H1 (cell line): ENCODE results near the gene ARMH3. TPM values are rescaled to one million over a fixed set of nuclear protein-coding genes. Genes with fewer than 3 reads are reported as not detected.

Experiments used
- CTCF ChIA-PET: fragments of 300-600 bp; sonication (Branson Sonifier 250); formaldehyde crosslinking; loops from one replicate; lab custom pipeline; 2021; ENCODE audit not compliant: partially characterized antibody; lab: Charles Lee
- POLR2A ChIA-PET: fragments of 300-600 bp; sonication (Branson Sonifier 250); formaldehyde crosslinking; loops from one replicate; lab custom pipeline; 2021; ENCODE audit warnings: inconsistent platforms; ENCODE audit not compliant: partially characterized antibody; lab: Charles Lee
- DNase-seq, 2 experiments: peaks; one replicate each; pipeline versions ENCODE4 v3.0.0 to v3.0.0-alpha.2; 2010 to 2022; ENCODE audit warnings: low spot score in 2 of 2, low read depth in 1 of 2, mixed read lengths in 1 of 2
- FAIRE-seq: peaks from 2 replicates; lab custom pipeline; 2011; peaks lifted over from hg19 to GRCh38; lab: Jason Lieb, UNC
- H2AFZ ChIP-seq: 2 replicates; pipeline ENCODE4 v1.8.1; 2012; ENCODE audit warnings: low read length, inconsistent platforms
- H2AK5ac ChIP-seq: 2 replicates; pipeline ENCODE4 v1.6.1; 2013; ENCODE audit warnings: low read depth, low read length
- H2BK120ac ChIP-seq: replicated peaks from 2 replicates; pipeline ENCODE3; 2013; ENCODE audit warnings: low read depth, low read length, inconsistent platforms
- H2BK12ac ChIP-seq: 2 replicates; pipeline ENCODE4 v1.6.1; 2013; ENCODE audit warnings: low read depth, low read length
- H2BK15ac ChIP-seq: 2 replicates; pipeline ENCODE4 v1.6.1; 2013; ENCODE audit warnings: low read length
- H2BK20ac ChIP-seq: 2 replicates; pipeline ENCODE4 v1.6.1; 2013; ENCODE audit warnings: low read length
- H2BK5ac ChIP-seq: 2 replicates; pipeline ENCODE4 v1.6.1; 2013; ENCODE audit warnings: low read depth, low read length
- H3K14ac ChIP-seq: 2 replicates; pipeline ENCODE4 v1.6.1; 2013; ENCODE audit warnings: inconsistent platforms; ENCODE audit not compliant: insufficient read length
- H3K18ac ChIP-seq: 2 replicates; pipeline ENCODE4 v1.6.1; 2013; ENCODE audit warnings: low read length; ENCODE audit errors: extremely low read depth
- H3K23ac ChIP-seq: 2 replicates; pipeline ENCODE4 v1.6.1; 2013; ENCODE audit warnings: inconsistent platforms; ENCODE audit not compliant: insufficient read length
- H3K23me2 ChIP-seq: 2 replicates; pipeline ENCODE4 v1.6.1; 2013; ENCODE audit warnings: low read depth, low read length
- H3K27ac ChIP-seq: 2 replicates; pipeline ENCODE4 v1.6.1; 2011; ENCODE audit warnings: low read depth, low read length, inconsistent platforms
- H3K27me3 ChIP-seq, 4 experiments: replicated peaks in 1 of 4; 1 replicate in 1 of 4; 2 replicates in 3 of 4; pipeline versions ENCODE4 v1.6.1 to v1.8.1; 2011 to 2013; ENCODE audit warnings: low read length in 3 of 4, mild to moderate bottlenecking in 3 of 4, inconsistent platforms in 2 of 4, mixed read lengths in 2 of 4, moderate library complexity in 1 of 4; ENCODE audit not compliant: control insufficient read depth in 3 of 4, insufficient read depth in 3 of 4; ENCODE audit errors: extremely low read depth in 1 of 4
- H3K36me3 ChIP-seq, 4 experiments: 2 replicates each; pipeline versions ENCODE4 v1.6.1 to v1.8.1; 2011 to 2013; ENCODE audit warnings: mild to moderate bottlenecking in 4 of 4, low read length in 3 of 4, moderate library complexity in 2 of 4, control low read depth in 1 of 4, inconsistent platforms in 1 of 4; ENCODE audit not compliant: insufficient read depth in 4 of 4, control insufficient read depth in 2 of 4
- H3K4ac ChIP-seq: replicated peaks from 2 replicates; pipeline ENCODE3; 2013; ENCODE audit warnings: low read length, low read depth, mixed read lengths, inconsistent platforms; ENCODE audit not compliant: insufficient read length
- H3K4me1 ChIP-seq, 4 experiments: replicated peaks in 1 of 4; 1 replicate in 1 of 4; 2 replicates in 3 of 4; pipeline versions ENCODE4 v1.6.1 to v1.8.1; 2011 to 2013; ENCODE audit warnings: low read length in 3 of 4, inconsistent platforms in 2 of 4, mixed read lengths in 1 of 4; ENCODE audit not compliant: insufficient read depth in 4 of 4, control insufficient read depth in 3 of 4
- H3K4me2 ChIP-seq, 2 experiments: 2 replicates each; pipeline versions ENCODE4 v1.6.1 to v1.8.1; 2011 to 2013; ENCODE audit warnings: low read depth in 2 of 2, low read length in 2 of 2, control low read depth in 1 of 2, inconsistent platforms in 1 of 2, mild to moderate bottlenecking in 1 of 2; ENCODE audit not compliant: insufficient read depth in 1 of 2
- H3K4me3 ChIP-seq, 4 experiments: fragments of 200-600, 300-600 bp in 1 of 4; sonication (generic), shearing (Covaris generic), sonication (Bioruptor Twin) in 1 of 4; 2 replicates each; pipeline versions ENCODE4 v1.5.1 to v1.8.1; 2011 to 2016; ENCODE audit warnings: low read length in 4 of 4, low read depth in 3 of 4, control low read depth in 2 of 4, inconsistent platforms in 2 of 4, mild to moderate bottlenecking in 2 of 4, mixed read lengths in 1 of 4, moderate library complexity in 1 of 4; ENCODE audit not compliant: insufficient read depth in 2 of 4; ENCODE audit errors: extremely low read depth in 1 of 4
- H3K56ac ChIP-seq: replicated peaks from 2 replicates; pipeline ENCODE3; 2013; ENCODE audit warnings: low read depth, mild to moderate bottlenecking, mixed read lengths, low read length, inconsistent platforms; ENCODE audit not compliant: insufficient read length
- H3K79me1 ChIP-seq: 2 replicates; pipeline ENCODE4 v1.6.1; 2013; ENCODE audit warnings: low read depth, low read length, control low read depth
- H3K79me2 ChIP-seq, 2 experiments: 2 replicates each; pipeline versions ENCODE4 v1.6.1 to v1.8.1; 2012 to 2013; ENCODE audit warnings: low read length in 2 of 2, mild to moderate bottlenecking in 2 of 2, inconsistent platforms in 1 of 2; ENCODE audit not compliant: insufficient read depth in 2 of 2, control insufficient read depth in 1 of 2
- H3K9ac ChIP-seq, 4 experiments: replicated peaks in 1 of 4; 1 replicate in 1 of 4; 2 replicates in 3 of 4; pipeline versions ENCODE4 v1.6.1 to v1.8.1; 2011 to 2013; ENCODE audit warnings: low read depth in 3 of 4, low read length in 3 of 4, control low read depth in 2 of 4, mild to moderate bottlenecking in 2 of 4, moderate library complexity in 2 of 4, inconsistent platforms in 1 of 4; ENCODE audit errors: extremely low read depth in 1 of 4
- H3K9me3 ChIP-seq, 2 experiments: 2 replicates each; pipeline versions ENCODE4 v1.6.1 to v1.8.1; 2012 to 2013; ENCODE audit warnings: mild to moderate bottlenecking in 2 of 2, moderate library complexity in 2 of 2, control low read depth in 1 of 2, inconsistent platforms in 1 of 2, low read depth in 1 of 2, low read length in 1 of 2, mixed read lengths in 1 of 2; ENCODE audit not compliant: insufficient read depth in 2 of 2
- H4K20me1 ChIP-seq, 2 experiments: replicated peaks in 1 of 2; 2 replicates each; pipeline versions ENCODE3 to v1.8.1; 2011 to 2013; ENCODE audit warnings: inconsistent platforms in 2 of 2, low read length in 2 of 2, mild to moderate bottlenecking in 1 of 2; ENCODE audit not compliant: insufficient read depth in 2 of 2, control insufficient read depth in 1 of 2
- H4K5ac ChIP-seq: 2 replicates; pipeline ENCODE4 v1.6.1; 2013; ENCODE audit warnings: low read length, low read depth, mixed read lengths, inconsistent platforms; ENCODE audit not compliant: insufficient read length
- H4K8ac ChIP-seq: 2 replicates; pipeline ENCODE4 v1.8.0; 2013; ENCODE audit warnings: mild to moderate bottlenecking, moderate library complexity, low read length, inconsistent platforms; ENCODE audit not compliant: insufficient read depth; ENCODE audit errors: extremely low read depth
- H4K91ac ChIP-seq: replicated peaks from 2 replicates; pipeline ENCODE3; 2013; ENCODE audit warnings: low read length, mixed read lengths, inconsistent platforms; ENCODE audit not compliant: insufficient read length
- MAFK ChIP-seq: IDR thresholded peaks from 2 replicates; pipeline ENCODE4 v1.6.1; 2012; ENCODE audit warnings: low read depth, mild to moderate bottlenecking, improper control_type of control experiment, low read length
- SIX5 ChIP-seq: IDR thresholded peaks from 2 replicates; pipeline ENCODE4 v1.6.1; 2011; ENCODE audit warnings: mild to moderate bottlenecking, low read depth, low read length
- SUZ12 ChIP-seq: fragments of 200-600 bp; sonication (generic); IDR thresholded peaks from 2 replicates; pipeline ENCODE4 v1.6.1; 2012; ENCODE audit warnings: mild to moderate bottlenecking, inconsistent platforms, low read length, moderate library complexity, mixed read lengths
- WGBS, 2 experiments: shearing (Covaris generic) in 1 of 2; methylation state at CpG; one replicate each; pipeline versions ENCODE4 v1.1.6 to v1.1.7; 2013 to 2015; ENCODE audit warnings: low lambda C conversion rate in 2 of 2, mixed read lengths in 2 of 2, inconsistent platforms in 1 of 2, low coverage in 1 of 2, missing lambda C conversion rate in 1 of 2; ENCODE audit not compliant: insufficient replicate concordance in 2 of 2, insufficient coverage in 1 of 2, insufficient read length in 1 of 2; ENCODE audit errors: extremely low coverage in 1 of 2, missing lambda C conversion rate in 1 of 2; 5-methylcytosine and 5-hydroxymethylcytosine counted together
- polyA plus RNA-seq, 7 experiments: library from polyadenylated mRNA; depleted of rRNA in 3 of 7; stranded (reverse) in 5 of 7; unstranded in 2 of 7; fragments of >200 nt in 5 of 7; fragments of 200-250 nt in 2 of 7; gene quantifications; 1 replicate in 5 of 7; 2 replicates in 1 of 7; 4 replicates in 1 of 7; pipeline versions ENCODE4 v1.2.1 to v1.2.3, GENCODE V29; 2011 to 2013; ENCODE audit warnings: missing spikeins in 2 of 7, mixed read lengths in 2 of 7
- total RNA-seq: library from RNA; stranded (reverse); fragmentation: NEBNext Ultra II Directional; extraction: Animal tissue kit (Norgen Biotek cat#: 25700); gene quantifications from 2 replicates; pipeline ENCODE4 v1.2.1, GENCODE V29; 2021
- TF ChIP-seq, protein P1 (sequence below): IDR thresholded peaks from 2 replicates; pipeline ENCODE4 v1.6.1; 2012; ENCODE audit warnings: low read length, inconsistent platforms

Gene ARMH3
- total and polyA plus RNA-seq, 2 of the 8 experiments (the other 6 are each of a cell fraction or from before 2014, with no cell fraction given) = 11.6 to 18.3 TPM

DNA sequence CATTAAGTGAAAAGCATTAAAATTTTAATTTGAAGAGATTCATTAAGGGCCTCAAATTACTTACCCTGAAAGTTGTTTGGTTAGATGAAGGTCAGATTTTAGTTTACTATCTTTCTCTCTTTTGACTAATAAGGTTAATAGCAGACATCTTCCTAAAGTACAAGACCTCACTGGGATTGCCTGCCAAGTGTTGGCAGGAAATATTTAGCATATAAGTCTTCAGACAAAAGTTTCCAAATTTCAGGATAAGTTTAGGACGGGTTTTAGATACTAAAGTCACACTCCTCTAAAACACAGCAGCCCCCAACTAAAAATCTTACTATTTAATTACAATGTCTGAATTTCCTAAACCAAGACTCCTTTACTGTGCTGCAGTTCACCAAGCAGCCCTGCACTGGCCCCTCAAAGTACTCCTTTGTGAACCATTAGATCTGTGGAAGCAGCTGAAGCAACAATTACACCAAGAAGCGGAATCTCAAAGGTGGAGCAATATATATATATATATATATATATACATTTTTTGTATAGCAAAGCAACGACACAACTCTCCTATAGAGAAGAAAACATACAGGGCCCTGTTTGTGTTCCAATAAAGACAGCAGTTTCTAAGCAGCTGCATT is 121.2 kb downstream of the ARMH3 start:
- Histone ChIP-seq H4K5ac (no peak overlapping the region), H2BK120ac (no peak overlapping the region), H3K18ac (no peak overlapping the region), H2BK5ac (no peak overlapping the region), H3K4ac (no peak overlapping the region), H3K27ac (no peak overlapping the region), H3K4me1 (peaks cover 0 to 3% (median 0%) of the 10 kb centered on the region in 4 experiments; a peak in 2 of 7 replicates), H3K14ac (no peak overlapping the region), H3K56ac (no peak overlapping the region), H3K23me2 (no peaks in the 10 kb centered on the region), H3K4me3 (no peak overlapping the region), H2BK15ac (no peak overlapping the region), H2BK20ac (no peak overlapping the region), H4K8ac (no peak overlapping the region), H3K4me2 (no peak overlapping the region), H2AFZ (no peak overlapping the region), H4K20me1 (no peaks in the 10 kb centered on the region), H3K36me3 (no peaks in the 10 kb centered on the region), H3K9me3 (no peaks in the 10 kb centered on the region), H2BK12ac (no peak overlapping the region), H3K23ac (no peak overlapping the region), H2AK5ac (no peak overlapping the region), H4K91ac (no peak overlapping the region), H3K9ac (no peak overlapping the region), H3K79me1 (no peaks in the 10 kb centered on the region), H3K27me3 (no peaks in the 10 kb centered on the region), H3K79me2 (no peaks in the 10 kb centered on the region)
- DNase-seq (no peak), FAIRE-seq (no peak)
- POLR2A ChIA-PET = interaction anchor here (0.8 to 1.5 kb wide), 2 partner anchors 22 to 65 kb away, joined by 3 read pairs; no protein-coding TSS in a partner anchor
- CTCF ChIA-PET = interaction anchor here (0.7 to 1.8 kb wide), 4 partner anchors 21 to 470 kb away, joined by 3 to 6 read pairs (median 4); no protein-coding TSS in a partner anchor
- WGBS, 2 experiments = 88% methylated on average over 3 of the region's 3 CpGs; no CpG with 5 or more reads in 1 of the 2 experiments
- TF ChIP-seq SUZ12 (no peak), MAFK (no peak), SIX5 (no peak)
- TF ChIP-seq, protein P1, sequence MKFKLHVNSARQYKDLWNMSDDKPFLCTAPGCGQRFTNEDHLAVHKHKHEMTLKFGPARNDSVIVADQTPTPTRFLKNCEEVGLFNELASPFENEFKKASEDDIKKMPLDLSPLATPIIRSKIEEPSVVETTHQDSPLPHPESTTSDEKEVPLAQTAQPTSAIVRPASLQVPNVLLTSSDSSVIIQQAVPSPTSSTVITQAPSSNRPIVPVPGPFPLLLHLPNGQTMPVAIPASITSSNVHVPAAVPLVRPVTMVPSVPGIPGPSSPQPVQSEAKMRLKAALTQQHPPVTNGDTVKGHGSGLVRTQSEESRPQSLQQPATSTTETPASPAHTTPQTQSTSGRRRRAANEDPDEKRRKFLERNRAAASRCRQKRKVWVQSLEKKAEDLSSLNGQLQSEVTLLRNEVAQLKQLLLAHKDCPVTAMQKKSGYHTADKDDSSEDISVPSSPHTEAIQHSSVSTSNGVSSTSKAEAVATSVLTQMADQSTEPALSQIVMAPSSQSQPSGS = no peak
